AML-193 (cell line): ENCODE measurements around the gene WEE2.
"Not testable (repeated sequence)": the region's sequence is repeated elsewhere in the genome, so short reads cannot be mapped to it uniquely, and the experiment has no call there.

Source experiments
- DNase-seq, 2 experiments: peaks; one replicate each; lab custom pipeline; 2025; lab: John Stamatoyannopoulos, UW

WEE2 gene

DNA sequence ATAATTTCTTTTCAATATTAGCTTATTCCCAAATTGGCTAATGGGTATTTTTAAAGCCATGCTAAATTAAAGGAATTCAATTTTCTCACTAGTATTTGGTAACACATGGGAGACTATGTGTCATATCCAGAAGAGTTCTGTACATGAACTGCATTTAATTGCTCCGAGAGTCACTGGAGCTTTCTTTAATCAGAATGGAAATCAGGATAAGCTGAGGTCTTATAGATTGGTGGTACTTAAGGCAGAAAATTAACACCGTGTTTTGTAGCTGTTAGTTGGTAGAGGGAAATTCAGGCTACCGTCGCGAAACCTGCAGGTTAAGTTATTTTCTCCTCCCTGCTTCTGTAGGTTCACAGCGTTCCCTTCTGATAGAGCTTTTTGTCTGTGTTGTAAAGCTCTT is at the start of gene WEE2:
Gene WEE2, plus strand, starts transcription at position 3 of the 400 bp plus-strand sequence. CDS start 406 bp downstream, outside the sequence.
- no peak for DNase-seq

- no peak for DNase-seq
These were observed 48.7 kb upstream of the WEE2 start for GRCh38 chr7:141659501-141659900.

DNA sequence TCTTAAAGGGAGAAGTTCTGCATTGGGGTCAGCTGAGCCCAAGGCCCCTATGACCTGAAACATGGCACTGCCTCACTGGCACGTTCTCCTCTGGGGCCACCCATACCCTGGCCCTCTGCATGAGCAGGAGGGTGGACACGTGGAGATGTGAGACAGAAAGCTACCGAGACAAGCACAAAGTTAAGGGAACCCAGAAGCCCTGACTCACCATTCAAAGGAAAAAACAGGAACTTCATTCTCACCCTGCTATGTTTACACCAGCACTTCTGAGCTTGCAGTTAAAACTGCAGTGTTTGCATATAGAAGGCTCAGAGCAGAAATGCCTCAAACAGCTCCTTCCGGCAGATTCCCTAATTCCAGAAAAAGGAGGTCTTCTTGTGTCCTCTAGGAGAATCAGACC is 47.9 kb upstream of the WEE2 start:
- peak; percentile 78 to 79 for DNase-seq

DNA sequence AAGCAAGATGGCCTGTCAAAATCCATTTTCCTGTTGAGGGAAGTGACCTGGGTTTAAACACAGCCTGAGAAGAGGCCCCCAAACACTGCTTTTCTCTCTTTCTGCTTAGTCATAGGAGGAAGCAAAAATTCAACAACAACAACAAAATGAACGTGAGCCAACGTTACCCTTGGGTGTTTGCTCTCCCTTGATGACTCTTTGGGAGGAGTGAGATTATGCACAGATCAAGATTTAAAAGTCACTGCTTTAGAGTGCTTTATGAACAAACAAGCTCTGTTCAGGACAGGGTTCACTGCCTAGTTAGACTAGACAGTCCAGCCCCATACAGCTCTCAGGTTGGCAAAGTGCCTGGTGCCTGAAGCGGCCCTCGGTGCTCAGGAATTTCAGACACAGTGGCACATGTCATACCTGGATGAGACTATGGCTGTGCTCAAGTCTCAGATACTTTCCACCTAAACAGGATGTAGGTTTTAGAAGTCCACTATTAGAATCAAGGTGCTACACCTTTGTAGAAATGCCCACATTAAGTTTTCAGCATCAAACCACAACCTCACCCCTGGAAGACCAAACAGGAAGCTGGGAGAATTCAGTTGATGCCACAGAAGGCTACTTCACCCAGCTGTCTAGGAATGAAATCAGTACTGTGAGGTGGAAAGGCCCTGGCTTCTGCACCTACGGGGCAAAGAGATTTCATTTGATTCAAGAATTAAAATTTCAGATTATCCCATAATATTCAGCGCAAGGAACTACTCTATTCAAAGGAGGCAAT is 44.9 kb upstream of the WEE2 start:
- DNase-seq: no peak

GRCh38 chr7:141664450-141664849 is 43.7 kb upstream of the WEE2 start:
- DNase-seq: no peak

DNA sequence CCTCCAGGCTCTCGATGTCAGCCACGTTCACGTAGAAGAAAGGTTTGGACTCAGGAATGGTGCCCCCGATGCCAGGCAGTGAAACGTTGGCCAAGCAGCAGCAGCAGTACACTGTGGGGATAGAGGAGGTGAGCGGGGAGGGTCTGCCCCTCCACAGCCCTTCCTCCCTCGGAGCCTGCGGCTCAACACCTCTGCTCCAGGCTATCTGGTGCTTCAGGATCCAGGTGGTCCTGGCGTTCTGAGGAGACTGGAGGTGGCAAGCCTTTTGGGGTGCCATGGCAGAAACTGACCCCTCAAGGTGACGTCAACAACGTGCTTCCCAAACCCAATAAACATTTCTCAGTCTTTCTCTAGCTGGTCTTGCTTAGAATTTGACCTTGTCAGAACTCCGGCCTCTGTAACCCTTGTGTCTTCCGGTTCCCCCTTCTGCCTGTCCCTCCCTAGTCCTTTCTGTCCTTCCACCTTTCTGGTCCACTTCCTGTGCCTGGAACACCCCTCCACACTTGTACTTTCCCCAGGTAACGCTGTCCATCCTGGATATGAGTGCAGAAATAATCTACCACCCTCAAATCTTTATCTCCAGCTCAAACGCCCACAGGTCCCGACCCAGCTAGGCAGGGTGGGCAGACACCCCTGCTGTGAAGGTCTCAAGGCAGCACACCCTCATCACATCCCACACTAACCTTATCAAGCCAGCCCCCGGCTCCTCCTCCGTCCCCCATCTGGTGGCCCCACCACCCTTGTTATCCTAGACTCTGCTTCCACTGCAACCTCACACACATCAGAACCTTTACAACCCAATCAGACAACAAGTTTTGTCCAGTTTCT is 42.7 kb upstream of the WEE2 start:
- DNase-seq: no peak

- DNase-seq: no peak
These were observed 42.1 kb upstream of the WEE2 start for GRCh38 chr7:141666071-141666470.

DNA sequence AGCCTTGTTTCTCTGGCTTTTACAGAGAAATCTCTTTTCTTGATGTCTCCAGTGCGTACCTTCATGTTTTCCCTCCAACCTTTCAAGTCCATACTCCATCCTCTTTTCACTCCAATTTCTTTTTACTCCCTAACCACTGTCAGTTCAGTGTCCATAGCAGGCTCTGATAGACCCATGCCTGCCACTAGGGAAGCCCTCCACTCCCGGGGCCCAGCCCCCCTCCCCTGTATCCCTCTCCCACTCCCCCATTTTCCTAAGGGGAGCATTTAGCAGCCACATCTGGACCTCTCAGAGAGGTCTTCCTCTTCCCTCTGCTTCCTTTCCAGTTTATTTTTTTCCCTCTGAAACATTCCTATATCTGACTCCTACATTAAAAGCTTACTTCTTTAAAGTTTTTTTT is 39.3 kb upstream of the WEE2 start:
- DNase-seq: no peak

GRCh38 chr7:141671705-141672496 is 36.3 kb upstream of the WEE2 start:
- DNase-seq: peak; percentile 67 to 76

GRCh38 chr7:141673346-141673745 is 34.8 kb upstream of the WEE2 start:
- no peak for DNase-seq

GRCh38 chr7:141674171-141674671 is 33.9 kb upstream of the WEE2 start:
- no peak for DNase-seq

- DNase-seq: no peak
These were observed 33.5 kb upstream of the WEE2 start for GRCh38 chr7:141674702-141675101.

DNA sequence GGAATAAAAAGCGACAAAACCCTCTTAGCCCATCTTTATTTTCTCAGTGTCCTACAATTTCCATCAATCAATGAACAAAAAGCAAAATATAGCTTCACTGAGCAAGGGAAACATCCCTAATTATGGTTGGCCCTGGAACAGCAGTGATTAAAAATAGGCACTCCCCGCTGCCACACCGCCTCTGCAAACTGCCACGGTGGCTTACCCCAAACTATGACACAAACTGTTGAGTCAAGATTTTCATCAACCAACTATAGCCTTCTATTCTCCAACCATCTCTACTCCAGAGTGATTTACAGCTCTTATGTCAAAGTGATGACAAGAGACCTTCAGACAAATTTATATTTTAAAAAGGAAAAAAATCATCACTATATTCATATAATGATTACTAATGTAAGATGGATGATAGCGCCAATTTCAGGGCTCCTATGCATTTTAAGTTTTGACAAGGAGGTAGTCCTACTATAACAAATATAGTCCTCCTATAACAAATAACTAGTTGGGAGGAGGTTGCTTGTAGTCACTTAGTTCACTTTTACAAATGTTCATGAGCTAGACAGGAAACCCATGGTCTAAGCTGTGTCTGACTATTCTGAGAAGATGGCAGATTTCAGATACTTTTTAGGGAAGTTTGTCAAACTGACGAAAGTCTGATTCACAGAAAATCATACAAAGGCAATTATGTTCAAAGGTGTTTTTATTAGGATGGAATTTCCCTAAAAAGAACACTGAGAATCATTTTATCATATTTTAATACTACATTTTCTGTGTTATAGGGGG is 32.5 kb upstream of the WEE2 start:
- peak; percentile 72 to 75 for DNase-seq

DNA sequence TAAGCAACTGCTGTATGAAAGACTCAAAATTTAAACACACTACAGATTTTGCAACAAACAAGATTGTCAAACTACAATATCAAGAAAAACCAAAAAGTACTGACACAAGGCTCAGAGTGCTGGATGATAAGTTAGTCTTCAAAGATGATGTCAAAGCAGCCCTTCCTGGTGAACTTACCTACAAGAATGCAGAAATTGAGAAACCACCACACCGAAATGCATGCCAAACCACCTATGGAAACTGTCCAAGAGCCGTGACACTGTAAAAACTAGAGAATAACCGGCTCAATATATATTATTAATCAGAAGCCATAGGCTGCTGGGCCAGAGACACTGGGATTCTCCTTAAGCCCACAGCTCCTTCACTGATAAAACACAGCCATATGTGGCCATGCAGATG is 31.5 kb upstream of the WEE2 start:
- peak; percentile 11 to 28 for DNase-seq

DNA sequence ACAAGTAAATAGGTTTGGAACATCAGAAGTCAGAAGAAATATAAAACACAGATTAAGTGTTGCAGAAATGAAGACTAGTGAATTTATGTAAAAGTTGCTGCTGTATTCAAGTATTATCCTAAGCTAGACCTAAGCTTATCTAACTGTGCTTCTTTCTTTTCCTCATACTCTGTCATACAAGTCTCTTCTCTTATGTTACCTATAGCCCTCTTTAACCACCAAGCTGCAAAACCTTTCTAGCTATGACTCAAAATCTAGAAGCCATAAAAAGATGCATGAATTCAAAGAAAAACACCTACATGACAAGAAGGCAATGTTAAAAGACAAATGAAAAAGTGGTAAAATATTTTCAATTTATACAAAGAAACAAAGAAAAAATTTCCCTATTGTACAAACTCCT is 29.1 kb upstream of the WEE2 start:
- DNase-seq: no peak

GRCh38 chr7:141685285-141686023 is 22.7 kb upstream of the WEE2 start:
- DNase-seq: no peak

DNA sequence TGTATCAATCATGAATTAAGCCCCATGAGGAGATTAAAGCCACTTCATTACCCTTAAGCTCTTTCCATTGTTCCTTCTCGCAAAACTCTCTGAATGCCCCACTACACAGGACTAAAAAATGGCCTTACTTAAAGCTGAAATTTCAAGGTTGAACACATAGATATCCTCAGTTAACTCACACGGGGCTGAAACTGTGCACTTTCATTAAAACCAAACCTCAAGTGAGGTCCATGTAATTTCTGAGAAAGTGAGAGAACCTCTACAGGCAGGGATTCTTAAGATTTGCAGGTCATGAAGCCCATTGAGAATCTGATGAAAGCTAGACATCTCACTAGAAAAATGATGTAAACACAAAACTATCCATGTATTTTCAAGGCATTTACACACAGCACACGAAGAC is 22.1 kb upstream of the WEE2 start:
- no peak for DNase-seq

DNA sequence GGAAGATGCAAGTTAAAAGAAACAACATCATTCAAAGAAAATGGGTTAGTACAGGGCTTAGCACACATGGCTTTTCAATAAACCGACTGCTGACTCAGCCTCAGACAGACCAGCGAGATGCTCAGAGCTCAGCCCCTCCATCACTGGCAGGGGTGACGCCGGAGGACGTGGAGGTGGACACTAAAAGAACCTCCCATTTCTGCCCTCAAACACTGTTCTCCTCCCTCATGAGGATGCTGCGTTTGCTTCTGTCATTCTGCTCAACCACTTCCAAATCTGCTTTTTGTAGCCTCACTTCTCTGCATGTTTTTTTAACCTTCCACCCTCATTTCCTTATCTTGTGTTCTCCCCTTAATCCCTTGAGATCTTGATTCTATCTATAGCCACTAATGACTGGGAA is 21.5 kb upstream of the WEE2 start:
- DNase-seq: no peak

DNA sequence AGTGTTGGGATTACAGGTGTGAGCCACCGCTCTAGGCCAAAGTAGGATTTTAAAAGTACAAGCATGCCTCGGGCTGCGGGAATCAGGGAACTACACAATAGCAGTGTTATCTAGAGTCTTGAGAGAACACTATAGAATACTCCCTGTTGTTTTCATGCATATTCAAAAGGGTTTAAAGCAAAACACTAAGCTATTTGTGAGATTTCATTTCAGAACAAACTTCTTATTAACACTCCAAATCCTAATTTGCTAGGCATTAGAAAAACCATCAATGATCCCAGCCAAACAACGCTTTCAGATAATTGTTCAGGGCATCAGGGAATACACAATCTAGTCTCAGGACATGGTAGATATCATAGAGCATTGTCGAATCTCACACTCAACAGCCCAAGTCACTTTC is 20.1 kb upstream of the WEE2 start:
- DNase-seq: no peak

- not testable (repeated sequence) for DNase-seq
These were observed 18.9 kb upstream of the WEE2 start for GRCh38 chr7:141689072-141689825.
